Measurements from ENCODE around the gene PSMA1. TPM values are rescaled to one million over a fixed set of nuclear protein-coding genes. Genes with fewer than 3 reads are reported as not detected.

Gene PSMA1
- total RNA-seq, 2 donors from 2014 or later: 99.6 to 123 TPM

DNA sequence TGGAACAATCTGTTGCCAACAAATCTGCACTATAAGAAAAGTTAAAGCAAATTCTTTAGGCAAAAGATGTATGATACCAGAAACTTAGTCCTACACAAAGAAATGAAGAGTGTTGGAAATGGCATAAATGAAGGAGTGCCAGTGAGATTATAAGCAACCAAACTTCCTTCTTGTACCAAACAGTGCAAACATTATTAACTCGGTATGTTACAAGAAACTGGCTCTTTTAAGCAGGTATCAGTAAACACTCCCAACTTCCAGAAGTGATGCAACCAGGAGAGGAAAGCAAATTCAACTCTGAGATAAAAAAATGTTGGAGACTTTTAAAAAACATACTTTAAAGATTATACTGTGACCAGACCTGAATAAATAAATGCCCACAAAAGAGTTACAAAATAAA is 49.1 kb downstream of the PSMA1 start:
- no peak for DNase-seq
- intact Hi-C loops (cut with DNase I): no loop called here

GRCh38 chr11:14463623-14464022 is 56.6 kb downstream of the PSMA1 start:
- intact Hi-C loops (cut with DNase I): loop anchor here in 1 of 2 donors (10.0 kb wide), 1 partner anchor 51 kb away; no protein-coding TSS in a partner anchor

More for the DNA sequence above, 49.1 kb downstream of the PSMA1 start:
- peak in 1 of 2 donors; percentile 22 for ATAC-seq

DNA sequence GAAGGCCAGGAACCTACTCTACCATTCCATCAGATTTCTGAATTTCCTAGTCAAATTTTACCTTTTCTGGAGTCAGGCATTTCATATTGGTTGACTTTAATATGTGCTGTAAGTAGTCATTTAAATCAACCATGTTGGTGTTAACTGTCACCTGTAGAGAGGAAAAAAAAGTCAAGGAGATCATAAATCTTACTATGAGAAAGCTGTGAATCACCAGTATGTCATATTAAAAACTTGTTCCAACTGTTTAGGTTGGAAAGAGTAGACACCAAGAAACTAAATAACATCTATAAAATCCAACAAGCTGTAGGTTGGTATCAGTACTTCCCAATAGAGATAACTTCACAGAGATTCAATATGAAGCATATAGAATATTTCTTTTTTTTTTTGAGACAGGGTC is 60.0 kb downstream of the PSMA1 start:
- intact Hi-C loops (cut with DNase I): loop anchor here in 1 of 2 donors (10.0 kb wide), 1 partner anchor 55 kb away; no protein-coding TSS in a partner anchor
- ATAC-seq (no peak), DNase-seq (no peak)

More at GRCh38 chr11:14463623-14464022, 56.6 kb downstream of the PSMA1 start:
- DNase-seq: no peak
- ATAC-seq: no peak

- DNase-seq (no peak), ATAC-seq (no peak)
- intact Hi-C loops (cut with DNase I): no loop called here
These were observed 61.8 kb downstream of the PSMA1 start for GRCh38 chr11:14458377-14458776.

- peak in 1 of 2 donors; percentile 59 for ATAC-seq
- intact Hi-C loops (cut with DNase I): loop anchor here in 1 of 2 donors (2.0 kb wide), 1 partner anchor 155 kb away; no protein-coding TSS in a partner anchor
These were observed 64.3 kb downstream of the PSMA1 start for GRCh38 chr11:14455648-14456430.

More at GRCh38 chr11:14455648-14456430, 64.3 kb downstream of the PSMA1 start:
- no peak for DNase-seq

Other genes with a start within 250 kb of the PSMA1 start
- gene RRAS2, start 161.2 kb downstream of the PSMA1 start, total RNA-seq: 10 to 100 TPM; 31.6 to 34.2 TPM
- 10 to 100 TPM; 53.3 to 64.2 TPM for gene COPB1, start 20.6 kb downstream of the PSMA1 start, total RNA-seq
- 10 to 100 TPM; 17.8 to 18.7 TPM for gene PDE3B, start 123.4 kb upstream of the PSMA1 start, total RNA-seq